Measurements from ENCODE around the gene GRIK4. TPM values are rescaled to one million over a fixed set of nuclear protein-coding genes. Genes with fewer than 3 reads are reported as not detected.

Gene GRIK4
- polyA plus RNA-seq, 1 of the 3 experiments (the other 2 are of a cell fraction), result 0.03 TPM

- no peaks in the 10 kb centered on the region for H3K9me2 ChIP-seq
- H3K4me2 ChIP-seq, result no peak overlapping the region
- no peaks in the 10 kb centered on the region for H3K36me3 ChIP-seq (replicated peaks in 1 of 2; ENCODE audit: control insufficient read depth in 1 of 2, insufficient read depth in 2 of 2, low read length in 1 of 2)
- no peak overlapping the region for H3K9ac ChIP-seq
- H3K79me2 ChIP-seq (ENCODE audit: insufficient read depth), result no peaks in the 10 kb centered on the region
- TF ChIP-seq USF1 (IDR thresholded peaks at IDR 0.05; ENCODE audit: borderline replicate concordance, low read depth), result no peak
- no peak for TF ChIP-seq EP300 (IDR thresholded peaks at IDR 0.05; ENCODE audit: borderline replicate concordance in 1 of 2, low read depth in 1 of 2, low read length in 1 of 2)
- TF ChIP-seq TCF12 (IDR thresholded peaks at IDR 0.05), result no peak
- TF ChIP-seq PBX3 (IDR thresholded peaks at IDR 0.05), result no peak
- no peak for TF ChIP-seq ZBTB33 (IDR thresholded peaks at IDR 0.05; ENCODE audit: borderline replicate concordance, low read depth)
- TF ChIP-seq SMC3 (IDR thresholded peaks at IDR 0.05; ENCODE audit: low read depth, low read length), result no peak
- TF ChIP-seq CHD2 (IDR thresholded peaks at IDR 0.05; ENCODE audit: low read length, partially characterized antibody), result no peak
- no peak for TF ChIP-seq RFX5 (IDR thresholded peaks at IDR 0.05; ENCODE audit: low read length)
- no peak for TF ChIP-seq MEF2A (IDR thresholded peaks at IDR 0.05; ENCODE audit: borderline replicate concordance, low read depth)
- TF ChIP-seq YY1 (IDR thresholded peaks at IDR 0.05; ENCODE audit: low read depth), result no peak
- no peak for TF ChIP-seq FOSL2 (IDR thresholded peaks at IDR 0.05; ENCODE audit: borderline replicate concordance, low read depth)
- TF ChIP-seq MXI1 (IDR thresholded peaks at IDR 0.05; ENCODE audit: low read depth, low read length), result no peak
- no peak for TF ChIP-seq TEAD4 (IDR thresholded peaks at IDR 0.05; ENCODE audit: borderline replicate concordance, insufficient read depth)
- TF ChIP-seq ELF1 (IDR thresholded peaks at IDR 0.05), result no peak
- TF ChIP-seq NFIC (IDR thresholded peaks at IDR 0.05; ENCODE audit: borderline replicate concordance), result no peak
- TF ChIP-seq RCOR1 (IDR thresholded peaks at IDR 0.05; ENCODE audit: low read length), result no peak
- no peak for DNase-seq
- H3F3A ChIP-seq (replicated peaks; ENCODE audit: insufficient read depth), result no peaks in the 10 kb centered on the region
- ChIA-PET POLR2A (no interaction called here), CTCF (no interaction called here)
- H3K27me3 ChIP-seq (ENCODE audit: insufficient read depth), result peaks cover 5% of the 10 kb centered on the region; the same call in 1 of the 2 replicates
- H3K4me1 ChIP-seq (ENCODE audit: control insufficient read depth in 1 of 2, insufficient read depth in 2 of 2, low read depth in 1 of 2, low read length in 1 of 2), result no peaks in the 10 kb centered on the region
- 60% methylated on average over 23 of the region's 26 CpGs for WGBS (ENCODE audit: low lambda C conversion rate)
- no peak overlapping the region for H3K27ac ChIP-seq (ENCODE audit: low read depth in 2 of 2, low read length in 1 of 2)
- no peaks in the 10 kb centered on the region for H3K9me3 ChIP-seq
- no peak overlapping the region for H3K4me3 ChIP-seq (ENCODE audit: low read depth in 2 of 2, low read length in 1 of 2)
- no peak overlapping the region for H2AFZ ChIP-seq (ENCODE audit: low read depth)
- no peaks in the 10 kb centered on the region for H4K20me1 ChIP-seq (ENCODE audit: insufficient read depth)
Observed at GRCh38 chr11:120597250-120598215, 86.0 kb downstream of the GRIK4 start.

Measured in SK-N-SH (cell line).